Esophagus (tissue), 2 donors: Measurements from ENCODE around the gene HNRNPR. TPM values are rescaled to one million over a fixed set of nuclear protein-coding genes. Genes with fewer than 3 reads are reported as not detected.
"Not testable (repeated sequence)": the region's sequence is repeated elsewhere in the genome, so short reads cannot be mapped to it uniquely, and the experiment has no call there.

Experiments
- H3K27ac ChIP-seq, 2 donors: one replicate each; pipeline ENCODE4 v1.5.1; 2013; ENCODE audit warnings: low read depth in 2 of 2, mild to moderate bottlenecking in 2 of 2, inconsistent platforms in 1 of 2, low read length in 1 of 2, moderate library complexity in 1 of 2
- H3K27me3 ChIP-seq, 2 donors: one replicate each; pipeline ENCODE4 v1.6.1; 2013; ENCODE audit warnings: low read length in 2 of 2, control low read depth in 1 of 2, mild to moderate bottlenecking in 1 of 2; ENCODE audit not compliant: insufficient read depth in 2 of 2, control insufficient read depth in 1 of 2
- H3K36me3 ChIP-seq, 2 donors: one replicate each; pipeline ENCODE4 v1.6.1; 2013; ENCODE audit warnings: low read length in 1 of 2; ENCODE audit not compliant: control insufficient read depth in 2 of 2, insufficient read depth in 2 of 2
- H3K4me1 ChIP-seq, 2 donors: one replicate each; pipeline ENCODE4 v1.6.1; 2013; ENCODE audit warnings: low read length in 1 of 2; ENCODE audit not compliant: control insufficient read depth in 2 of 2, insufficient read depth in 2 of 2
- H3K4me3 ChIP-seq, 2 donors: one replicate each; pipeline ENCODE4 v1.5.1; 2013; ENCODE audit warnings: low read length in 2 of 2, mild to moderate bottlenecking in 2 of 2, low read depth in 1 of 2, moderate library complexity in 1 of 2
- H3K9me3 ChIP-seq, 2 donors: one replicate each; pipeline ENCODE4 v1.6.1; 2013; ENCODE audit warnings: mild to moderate bottlenecking in 2 of 2, low read depth in 1 of 2, low read length in 1 of 2, moderate library complexity in 1 of 2; ENCODE audit not compliant: control insufficient read depth in 2 of 2, insufficient read depth in 1 of 2
- WGBS, 2 donors: extraction: QIAGEN DNeasy Blood & Tissue Kit; methylation state at CpG; one replicate each; pipeline ENCODE4 v1.1.7; 2013; 5-methylcytosine and 5-hydroxymethylcytosine counted together
- polyA plus RNA-seq, 2 donors: library from polyadenylated mRNA; stranded (reverse); fragments of 200-250 nt; gene quantifications; one replicate each; pipeline ENCODE4 v1.2.3, GENCODE V29; 2013
- donor health status: healthy with polysubstance abuse.
- donor health status: Bipolar disorder and iron deficiency.

HNRNPR gene
- polyA plus RNA-seq, 2 donors: 46.5 to 62.3 TPM

DNA sequence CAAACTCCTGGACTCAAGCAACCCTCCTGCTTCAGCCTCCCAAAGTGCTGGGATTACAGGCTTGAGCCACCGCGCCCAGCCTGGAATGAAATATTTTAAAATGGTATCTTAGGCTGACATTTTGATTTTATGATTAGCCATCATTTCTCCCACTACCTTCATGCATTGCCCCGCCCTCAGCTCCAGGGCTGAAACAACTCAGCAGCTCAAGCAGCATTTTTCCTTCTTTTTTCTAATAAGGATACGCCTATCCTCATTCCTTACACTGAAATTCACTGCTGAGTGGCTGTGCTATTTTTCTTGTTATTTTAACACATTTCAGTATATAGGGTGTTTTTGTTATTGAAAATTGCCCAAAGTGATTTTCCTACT, 70.0 kb downstream of the HNRNPR start:
- no peak overlapping the region for H3K27ac ChIP-seq
- no peaks in the 10 kb centered on the region for H3K9me3 ChIP-seq
- H3K4me3 ChIP-seq: no peak overlapping the region
- H3K27me3 ChIP-seq: peaks cover 0 to 5% of the 10 kb centered on the region in 2 donors
- 73 to 91% methylated on average over 4 of the region's 4 CpGs for WGBS, 2 donors
- no peaks in the 10 kb centered on the region for H3K4me1 ChIP-seq
- no peaks in the 10 kb centered on the region for H3K36me3 ChIP-seq

DNA sequence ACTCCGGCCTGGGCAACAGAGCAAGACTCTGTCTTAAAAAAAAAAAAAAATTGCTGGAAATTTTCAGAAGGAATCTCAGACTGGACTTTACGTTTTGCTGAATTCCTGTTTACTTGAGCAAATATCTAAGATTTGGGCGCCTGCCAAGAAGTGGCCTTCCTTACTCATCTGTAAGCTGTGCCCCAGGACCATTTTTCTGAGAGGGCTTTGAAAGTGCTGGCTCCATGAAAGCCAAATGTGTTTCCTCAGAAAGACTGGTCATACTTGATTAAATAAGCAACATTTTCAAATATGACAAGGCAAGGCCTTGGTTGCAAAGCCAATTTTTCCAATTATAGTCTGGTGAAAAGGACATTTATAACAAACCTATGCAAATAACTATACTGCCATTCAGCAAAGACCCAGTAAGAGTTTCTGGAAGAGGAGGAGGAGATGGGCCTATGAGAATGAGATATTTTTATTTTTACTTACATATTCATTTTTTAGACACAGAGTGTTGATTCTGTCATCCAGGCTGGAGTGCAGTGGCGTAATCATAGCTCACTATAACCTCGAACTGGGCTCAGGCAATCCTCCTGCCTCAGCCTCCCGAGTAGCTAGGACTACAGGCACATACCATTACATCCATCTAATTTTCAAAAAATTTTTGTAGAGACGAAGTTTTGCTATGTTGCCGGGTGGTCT, 70.5 kb downstream of the HNRNPR start:
- WGBS, 2 donors: 68 to 76% methylated on average over 8 of the region's 8 CpGs

DNA sequence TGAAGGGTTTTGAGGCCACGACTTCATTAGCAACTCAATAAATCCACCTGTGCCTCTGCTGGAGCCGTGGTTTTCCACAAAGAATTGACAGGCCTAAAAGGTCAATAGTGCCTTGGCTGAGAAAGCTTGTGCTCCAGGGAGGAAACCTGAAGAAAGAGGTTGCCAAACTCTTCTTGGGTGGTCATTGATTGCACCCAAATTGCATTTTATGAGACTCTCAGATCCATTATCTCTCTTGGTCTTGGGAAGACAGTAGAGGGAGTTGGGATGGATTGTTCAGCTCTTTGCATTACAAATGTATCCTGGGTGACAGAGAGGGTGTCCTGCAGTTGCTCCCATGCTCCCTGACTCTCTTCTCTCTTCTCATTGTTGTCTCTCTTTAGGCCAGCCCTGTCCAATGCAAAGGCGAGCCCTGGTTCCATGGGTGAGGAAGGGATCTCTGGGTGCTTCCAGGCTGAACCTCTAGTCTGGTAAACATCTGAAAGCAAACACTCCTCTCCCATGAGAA, 80.7 kb downstream of the HNRNPR start:
- 63 to 74% methylated on average over 3 of the region's 3 CpGs for WGBS, 2 donors

More for the DNA sequence above, 70.5 kb downstream of the HNRNPR start:
- H3K27me3 ChIP-seq: peaks cover 0 to 5% of the 10 kb centered on the region in 2 donors
- no peak overlapping the region for H3K27ac ChIP-seq
- H3K9me3 ChIP-seq: no peaks in the 10 kb centered on the region
- H3K36me3 ChIP-seq: no peaks in the 10 kb centered on the region
- H3K4me3 ChIP-seq: no peak overlapping the region
- no peaks in the 10 kb centered on the region for H3K4me1 ChIP-seq

DNA sequence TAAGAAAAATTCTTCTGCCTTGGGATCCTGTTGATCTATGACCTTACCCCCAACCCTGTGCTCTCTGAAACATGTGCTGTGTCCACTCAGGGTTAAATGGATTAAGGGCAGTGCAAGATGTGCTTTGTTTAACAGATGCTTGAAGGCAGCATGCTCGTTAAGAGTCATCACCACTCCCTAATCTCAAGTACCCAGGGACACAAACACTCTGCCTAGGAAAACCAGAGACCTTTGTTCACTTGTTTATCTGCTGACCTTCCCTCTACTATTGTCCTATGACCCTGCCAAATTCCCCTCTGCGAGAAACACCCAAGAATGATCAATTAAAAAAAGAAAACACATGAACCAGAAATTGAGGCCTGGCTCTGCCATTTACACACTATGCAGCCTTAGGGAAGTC, 86.0 kb downstream of the HNRNPR start:
- H3K27ac ChIP-seq, H3K36me3 ChIP-seq, H3K9me3 ChIP-seq, H3K4me1 ChIP-seq, H3K4me3 ChIP-seq, H3K27me3 ChIP-seq: not testable (repeated sequence)
- whole genome bisulfite sequencing, 2 donors: 60 to 82% methylated on average over 1 of the region's 2 CpGs

More for the DNA sequence above, 80.7 kb downstream of the HNRNPR start:
- Histone ChIP-seq H3K4me3 (no peak overlapping the region), H3K9me3 (no peaks in the 10 kb centered on the region), H3K27ac (no peak overlapping the region), H3K36me3 (no peaks in the 10 kb centered on the region), H3K27me3 (no peaks in the 10 kb centered on the region), H3K4me1 (no peaks in the 10 kb centered on the region)

DNA sequence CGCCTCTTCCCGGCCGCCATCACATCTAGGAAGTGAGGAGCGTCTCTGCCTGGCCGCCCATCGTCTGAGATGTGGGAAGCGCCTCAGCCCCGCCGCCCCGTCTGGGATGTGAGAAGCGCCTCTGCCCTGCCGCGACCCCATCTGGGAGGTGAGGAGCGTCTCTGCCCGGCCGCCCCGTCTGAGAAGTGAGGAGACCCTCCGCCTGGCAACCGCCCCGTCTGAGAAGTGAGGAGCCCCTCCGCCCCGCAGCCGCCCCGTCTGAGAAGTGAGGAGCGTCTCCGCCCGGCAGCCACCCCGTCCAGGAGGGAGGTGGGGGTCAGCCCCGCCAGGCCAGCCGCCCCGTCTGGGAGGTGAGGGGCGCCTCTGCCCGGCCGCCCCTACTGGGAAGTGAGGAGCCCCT, 86.7 kb downstream of the HNRNPR start:
- not testable (repeated sequence) for H3K27ac ChIP-seq, H3K9me3 ChIP-seq, H3K4me1 ChIP-seq, H3K27me3 ChIP-seq, H3K4me3 ChIP-seq, H3K36me3 ChIP-seq
- 93 to 96% methylated on average over 34 of the region's 34 CpGs for WGBS, 2 donors

Other genes with a start within 250 kb of the HNRNPR start
- 1 to 10 TPM; 3.6 to 4.4 TPM for gene LUZP1, start 175.4 kb downstream of the HNRNPR start, polyA plus RNA-seq
- gene HTR1D, start 126.8 kb downstream of the HNRNPR start, polyA plus RNA-seq: not detected
- 1 to 10 TPM; 6.2 to 9.6 TPM for gene ZNF436, start 25.6 kb upstream of the HNRNPR start, polyA plus RNA-seq
- 10 to 100 TPM; 22.0 to 37.7 TPM for gene TCEA3, start 80.5 kb upstream of the HNRNPR start, polyA plus RNA-seq
- 10 to 100 TPM; 32.0 to 32.8 TPM for gene ASAP3, start 139.9 kb upstream of the HNRNPR start, polyA plus RNA-seq
- 1 to 10 TPM; 5.4 to 7.4 TPM for gene E2F2, start 186.9 kb upstream of the HNRNPR start, polyA plus RNA-seq
- 10 to 100 TPM; 24.4 to 44.2 TPM for gene ID3, start 215.2 kb upstream of the HNRNPR start, polyA plus RNA-seq